Hippocampal formation (tissue), 2 donors: ENCODE results near the gene ITGA2B.
"Not testable (repeated sequence)": the region's sequence is repeated elsewhere in the genome, so short reads cannot be mapped to it uniquely, and the experiment has no call there.

Experiments used
- DNase-seq, 2 donors: peaks; one replicate each; lab custom pipeline; 2025; lab: John Stamatoyannopoulos, UW

Gene ITGA2B

GRCh38 chr17:44389281-44389680, at the start of gene ITGA2B:
ITGA2B (minus strand) TSS chr17:44389649; CDS start chr17:44389473, 176 bp downstream.
- no peak for DNase-seq

GRCh38 chr17:44439168-44439567, 49.7 kb upstream of the ITGA2B start:
- no peak for DNase-seq

GRCh38 chr17:44438636-44439035, 49.2 kb upstream of the ITGA2B start:
- DNase-seq = no peak

DNA sequence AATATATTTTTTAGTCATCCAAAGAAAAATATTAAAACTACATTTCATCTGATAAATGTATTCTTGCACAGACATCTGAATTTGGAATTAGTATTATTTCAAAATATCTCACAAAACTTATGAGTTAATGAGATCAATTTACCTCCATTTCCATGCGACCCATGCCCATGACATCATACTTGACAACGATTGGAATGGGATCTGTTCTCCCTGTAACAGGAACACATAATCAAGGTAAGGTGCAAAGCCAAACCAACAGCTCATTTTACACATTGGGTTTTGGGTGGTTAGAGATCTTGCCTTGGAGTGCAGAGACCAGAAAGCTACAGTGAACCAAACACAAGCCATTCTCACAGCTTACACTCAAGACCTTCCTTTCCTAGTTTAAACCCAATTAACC, 46.9 kb upstream of the ITGA2B start:
- DNase-seq = no peak

GRCh38 chr17:44432254-44433157, 43.1 kb upstream of the ITGA2B start:
- DNase-seq = no peak

GRCh38 chr17:44424828-44425461, 35.5 kb upstream of the ITGA2B start:
- no peak for DNase-seq

DNA sequence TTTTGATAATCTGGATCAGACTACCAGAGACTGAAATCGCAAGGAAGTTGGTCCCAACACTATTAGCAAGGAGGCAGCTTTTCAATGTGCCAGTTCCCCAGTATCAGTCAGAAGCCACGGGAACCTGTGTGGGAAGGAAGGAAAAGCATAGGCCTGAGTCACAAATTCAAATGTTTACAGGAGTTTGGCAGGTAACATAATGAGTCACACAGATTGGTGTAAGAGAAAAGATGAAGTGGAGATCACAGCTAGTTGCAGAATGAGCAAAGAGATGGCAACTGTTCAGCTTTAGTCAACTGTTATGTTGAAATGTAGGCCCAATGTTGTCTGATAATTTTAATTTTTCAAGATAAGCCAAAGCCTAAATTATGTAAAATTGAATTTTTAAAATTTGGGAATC, 28.1 kb upstream of the ITGA2B start:
- DNase-seq = no peak

- no peak for DNase-seq
These were observed 27.3 kb upstream of the ITGA2B start for GRCh38 chr17:44416558-44417289.

GRCh38 chr17:44414394-44415155, 25.1 kb upstream of the ITGA2B start:
- no peak for DNase-seq

DNA sequence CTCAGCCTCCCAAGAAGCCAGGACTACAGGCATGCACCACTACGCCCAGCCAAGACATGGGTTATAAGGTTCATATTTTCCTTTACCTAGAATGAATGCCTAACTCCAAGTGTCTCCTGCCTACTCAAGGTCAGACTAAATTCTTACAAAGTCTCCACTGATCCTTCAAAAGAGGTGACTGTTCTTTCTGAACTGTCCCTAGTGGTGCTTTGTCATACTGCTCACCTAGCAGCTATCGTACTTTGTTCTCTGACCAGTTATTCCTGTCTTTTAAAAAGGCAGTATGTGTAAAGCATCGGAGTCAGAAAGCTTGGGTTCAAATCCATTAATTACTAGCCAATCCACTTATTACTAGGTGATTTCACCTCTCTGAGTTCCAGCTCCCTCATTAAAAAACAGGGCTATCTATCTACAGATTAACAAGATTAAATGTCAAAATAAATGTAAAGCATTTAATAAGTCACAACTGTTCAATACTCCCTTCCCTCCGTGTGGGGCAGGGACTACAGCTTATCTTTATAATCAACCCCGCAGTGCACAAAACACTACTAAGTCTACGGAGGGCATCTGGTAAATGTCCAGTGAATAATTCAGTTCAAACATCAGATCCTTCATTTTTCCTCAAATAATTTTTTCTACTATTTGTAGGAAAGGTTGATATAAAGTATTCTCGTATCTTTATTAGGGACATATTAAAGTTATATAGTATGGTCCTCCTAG, 20.0 kb upstream of the ITGA2B start:
- no peak for DNase-seq

- DNase-seq = no peak
These were observed 19.3 kb upstream of the ITGA2B start for GRCh38 chr17:44408786-44409185.

GRCh38 chr17:44402564-44403172, 13.2 kb upstream of the ITGA2B start:
- DNase-seq = no peak

GRCh38 chr17:44400226-44400847, 10.9 kb upstream of the ITGA2B start:
- no peak for DNase-seq

GRCh38 chr17:44398692-44399691, 9.5 kb upstream of the ITGA2B start:
- no peak for DNase-seq

GRCh38 chr17:44397479-44398440, 8.3 kb upstream of the ITGA2B start:
- no peak for DNase-seq

- no peak for DNase-seq
These were observed 7.5 kb upstream of the ITGA2B start for GRCh38 chr17:44396946-44397345.

- no peak for DNase-seq
These were observed 5.4 kb upstream of the ITGA2B start for GRCh38 chr17:44394833-44395232.

DNA sequence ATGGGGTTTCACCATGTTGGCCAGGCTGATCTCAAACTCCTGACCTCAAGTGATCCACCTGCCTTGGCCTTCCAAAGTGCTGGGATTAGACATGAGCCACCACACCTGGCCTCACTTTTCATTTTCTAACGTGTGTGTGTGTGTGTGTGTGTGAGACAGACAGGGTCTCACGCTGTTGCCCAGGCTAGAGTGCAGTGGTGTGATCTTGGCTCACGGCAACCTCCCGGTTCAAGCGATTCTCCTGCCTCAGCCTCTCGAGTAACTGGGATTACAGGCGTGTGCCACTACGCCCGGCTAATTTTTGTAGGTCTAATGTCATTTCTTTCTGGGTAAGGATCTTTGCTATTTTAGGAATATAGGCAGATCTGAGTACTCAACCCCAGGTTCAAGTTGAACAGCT, 4.7 kb upstream of the ITGA2B start:
- DNase-seq = not testable (repeated sequence)
